PFSK-1 (cell line): ENCODE measurements around the gene C16orf87.

ENCODE experiments used
- FOXP2 ChIP-seq: optimal IDR thresholded peaks from 2 replicates; pipeline ENCODE3; 2011; ENCODE audit warnings: borderline replicate concordance, control low read depth, inconsistent platforms; ENCODE audit not compliant: insufficient read depth; ENCODE audit errors: extremely low read length, extremely low read depth
- POLR2AphosphoS5 ChIP-seq: IDR thresholded peaks from 2 replicates; pipeline ENCODE4 v1.6.1; 2012; ENCODE audit warnings: low read depth, mild to moderate bottlenecking, control low read depth, low read length, moderate library complexity
- SIN3A ChIP-seq: IDR thresholded peaks from 2 replicates; pipeline ENCODE4 v1.6.1; 2012; ENCODE audit warnings: mild to moderate bottlenecking, low read length, moderate library complexity, borderline replicate concordance; ENCODE audit not compliant: insufficient read depth
- TAF1 ChIP-seq: IDR thresholded peaks from 2 replicates; pipeline ENCODE4 v1.6.1; 2012; ENCODE audit warnings: low read length, control low read depth, borderline replicate concordance; ENCODE audit not compliant: insufficient read depth
- TF ChIP-seq, protein P1 (sequence below), 2 experiments: IDR thresholded peaks; 2 replicates each; pipeline versions ENCODE4 v1.6.1 to v1.8.0; 2011 to 2012; ENCODE audit warnings: low read depth in 2 of 2, low read length in 2 of 2, control low read depth in 1 of 2, inconsistent platforms in 1 of 2, mild to moderate bottlenecking in 1 of 2, moderate library complexity in 1 of 2; ENCODE audit not compliant: insufficient read depth in 1 of 2

C16orf87 gene

DNA sequence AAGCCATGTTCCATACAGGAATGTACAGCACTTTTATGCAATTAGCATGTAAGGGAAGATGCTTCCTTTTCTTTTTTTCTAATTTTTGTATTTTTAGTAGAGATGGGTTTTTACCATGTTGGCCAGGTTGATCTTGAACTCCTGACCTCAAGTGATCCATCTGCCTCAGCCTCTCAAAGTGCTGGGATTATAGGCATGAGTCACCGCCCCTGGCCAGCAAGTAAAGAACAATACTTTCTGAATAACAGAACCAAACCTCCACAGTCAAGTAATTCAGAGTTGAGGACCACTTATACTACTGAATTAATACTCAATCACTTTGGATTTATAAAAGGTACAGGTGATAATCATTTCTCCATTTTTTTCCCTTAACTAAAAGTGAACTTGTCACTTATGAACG, 13.0 kb downstream of the C16orf87 start:
- no peak for TF ChIP-seq FOXP2
- no peak for TF ChIP-seq SIN3A
- TF ChIP-seq, protein P1, sequence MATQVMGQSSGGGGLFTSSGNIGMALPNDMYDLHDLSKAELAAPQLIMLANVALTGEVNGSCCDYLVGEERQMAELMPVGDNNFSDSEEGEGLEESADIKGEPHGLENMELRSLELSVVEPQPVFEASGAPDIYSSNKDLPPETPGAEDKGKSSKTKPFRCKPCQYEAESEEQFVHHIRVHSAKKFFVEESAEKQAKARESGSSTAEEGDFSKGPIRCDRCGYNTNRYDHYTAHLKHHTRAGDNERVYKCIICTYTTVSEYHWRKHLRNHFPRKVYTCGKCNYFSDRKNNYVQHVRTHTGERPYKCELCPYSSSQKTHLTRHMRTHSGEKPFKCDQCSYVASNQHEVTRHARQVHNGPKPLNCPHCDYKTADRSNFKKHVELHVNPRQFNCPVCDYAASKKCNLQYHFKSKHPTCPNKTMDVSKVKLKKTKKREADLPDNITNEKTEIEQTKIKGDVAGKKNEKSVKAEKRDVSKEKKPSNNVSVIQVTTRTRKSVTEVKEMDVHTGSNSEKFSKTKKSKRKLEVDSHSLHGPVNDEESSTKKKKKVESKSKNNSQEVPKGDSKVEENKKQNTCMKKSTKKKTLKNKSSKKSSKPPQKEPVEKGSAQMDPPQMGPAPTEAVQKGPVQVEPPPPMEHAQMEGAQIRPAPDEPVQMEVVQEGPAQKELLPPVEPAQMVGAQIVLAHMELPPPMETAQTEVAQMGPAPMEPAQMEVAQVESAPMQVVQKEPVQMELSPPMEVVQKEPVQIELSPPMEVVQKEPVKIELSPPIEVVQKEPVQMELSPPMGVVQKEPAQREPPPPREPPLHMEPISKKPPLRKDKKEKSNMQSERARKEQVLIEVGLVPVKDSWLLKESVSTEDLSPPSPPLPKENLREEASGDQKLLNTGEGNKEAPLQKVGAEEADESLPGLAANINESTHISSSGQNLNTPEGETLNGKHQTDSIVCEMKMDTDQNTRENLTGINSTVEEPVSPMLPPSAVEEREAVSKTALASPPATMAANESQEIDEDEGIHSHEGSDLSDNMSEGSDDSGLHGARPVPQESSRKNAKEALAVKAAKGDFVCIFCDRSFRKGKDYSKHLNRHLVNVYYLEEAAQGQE (IDR thresholded peaks at IDR 0.05; ENCODE audit: insufficient read depth in 1 of 2, low read depth in 2 of 2, low read length in 2 of 2): no peak
- TF ChIP-seq POLR2AphosphoS5: no peak
- no peak for TF ChIP-seq TAF1

DNA sequence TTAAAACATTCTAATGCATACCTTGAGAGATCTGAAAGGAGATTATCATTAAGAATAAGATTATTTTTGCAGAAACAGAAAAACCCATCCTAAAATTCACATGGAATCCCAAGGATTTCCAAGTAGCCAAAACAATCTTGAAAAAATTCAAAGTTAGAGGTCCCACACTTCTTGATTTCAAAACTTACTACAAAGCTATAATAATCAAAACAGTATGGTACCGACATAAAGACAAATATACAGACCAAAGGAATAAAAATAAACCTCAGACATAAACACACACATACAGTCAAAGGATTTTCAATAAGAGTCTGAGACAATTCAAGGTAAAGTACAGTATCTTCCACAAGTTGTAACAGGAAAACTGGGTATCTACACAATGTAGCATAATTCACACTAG, 16.2 kb downstream of the C16orf87 start:
- TF ChIP-seq, protein P1 (IDR thresholded peaks at IDR 0.05; ENCODE audit: insufficient read depth in 1 of 2, low read depth in 2 of 2, low read length in 2 of 2): no peak
- TF ChIP-seq TAF1 (no peak), SIN3A (no peak), POLR2AphosphoS5 (no peak), FOXP2 (no peak)

DNA sequence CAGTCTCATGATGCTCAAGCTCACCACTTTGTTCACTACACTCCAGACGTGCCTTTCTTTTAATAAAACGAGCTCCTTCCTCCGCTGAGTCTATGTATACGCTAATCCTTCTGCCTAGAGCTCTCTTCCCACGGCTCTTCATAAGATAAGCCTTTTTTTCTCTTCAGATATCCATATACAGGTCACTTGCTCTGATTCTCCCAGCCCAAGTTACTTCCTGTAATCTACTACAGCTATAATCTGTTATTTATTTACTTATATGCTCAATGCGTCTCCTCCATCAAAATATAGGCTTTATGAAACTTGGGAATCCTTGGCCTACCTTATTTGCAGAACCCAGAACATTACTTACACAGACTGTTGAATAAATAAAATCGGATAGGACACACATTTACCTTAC, 17.4 kb downstream of the C16orf87 start:
- TF ChIP-seq POLR2AphosphoS5: no peak
- TF ChIP-seq, protein P1 (IDR thresholded peaks at IDR 0.05; ENCODE audit: insufficient read depth in 1 of 2, low read depth in 2 of 2, low read length in 2 of 2): no peak
- TF ChIP-seq TAF1: no peak
- no peak for TF ChIP-seq SIN3A
- TF ChIP-seq FOXP2: no peak

DNA sequence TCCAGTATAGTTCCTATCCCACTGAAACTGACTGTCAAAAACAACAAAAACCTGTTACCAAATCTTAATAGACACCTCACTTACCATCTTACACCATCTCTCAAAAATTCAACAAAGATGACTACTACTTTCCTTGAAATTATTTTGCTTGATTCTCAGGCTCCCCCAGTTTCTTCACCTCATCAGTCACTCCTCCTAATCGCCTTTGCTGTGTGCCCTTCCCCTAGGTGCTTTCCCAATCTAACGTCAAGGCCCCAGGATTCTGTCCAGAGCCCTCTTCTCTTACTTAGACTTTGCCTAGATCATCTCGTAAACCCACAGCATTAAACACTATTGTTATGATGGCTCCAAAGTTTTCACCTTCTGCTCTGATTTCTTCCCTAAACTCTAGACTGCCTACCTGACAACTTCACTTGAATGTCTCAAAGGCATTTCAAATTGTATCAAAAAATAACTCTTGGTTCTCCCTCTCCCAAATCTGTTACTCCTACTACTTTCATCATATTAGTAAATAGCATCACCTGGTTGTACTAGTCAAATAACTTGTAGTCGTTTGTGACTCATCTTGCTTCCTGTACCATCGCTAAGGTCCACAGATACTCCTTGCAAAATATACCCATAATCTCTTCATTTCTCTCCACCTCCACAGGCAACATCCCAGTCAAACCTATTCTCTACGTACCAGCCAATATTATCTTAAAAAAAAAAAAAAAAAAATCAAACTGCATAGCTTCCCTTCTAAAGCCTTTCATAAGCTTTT, 18.0 kb downstream of the C16orf87 start:
- TF ChIP-seq SIN3A (no peak), FOXP2 (no peak), POLR2AphosphoS5 (no peak), TAF1 (no peak)
- TF ChIP-seq, protein P1 (IDR thresholded peaks at IDR 0.05; ENCODE audit: insufficient read depth in 1 of 2, low read depth in 2 of 2, low read length in 2 of 2): no peak
